Testis (tissue), 3 donors: ENCODE data around the gene STEAP3. TPM values are rescaled to one million over a fixed set of nuclear protein-coding genes. Genes with fewer than 3 reads are reported as not detected.
A peak's percentile ranks its signal among the peaks of the same experiment; 100 is the strongest.

Experiments
- DNase-seq: peaks from one replicate; pipeline ENCODE4 v3.0.0-alpha.2; 2019
- H3K27ac ChIP-seq, 2 donors: fragments of 200-600 bp; sonication (generic); one replicate each; pipeline ENCODE4 v1.5.1; 2019
- H3K27me3 ChIP-seq: fragments of 200-600 bp; sonication (generic); one replicate; pipeline ENCODE4 v1.5.1; 2019
- H3K36me3 ChIP-seq: fragments of 200-600 bp; sonication (generic); one replicate; pipeline ENCODE4 v1.5.1; 2017; ENCODE audit warnings: low read depth; ENCODE audit errors: missing control alignments
- H3K4me1 ChIP-seq: fragments of 200-600 bp; sonication (generic); one replicate; pipeline ENCODE4 v1.5.1; 2019
- H3K4me3 ChIP-seq, 2 donors: fragments of 200-600 bp; sonication (generic); one replicate each; pipeline ENCODE4 v1.5.1; 2017 to 2019
- H3K9me3 ChIP-seq: fragments of 200-600 bp; sonication (generic); one replicate; pipeline ENCODE4 v1.5.1; 2017
- POLR2A ChIP-seq: fragments of 450-650 bp; IDR thresholded peaks from one replicate; pipeline ENCODE4 v1.6.1; 2017; ENCODE audit warnings: antibody characterized with exemption, mild to moderate bottlenecking, moderate library complexity
- WGBS, 2 donors: methylation state at CpG; one replicate each; pipeline ENCODE4 v1.1.5; 2018; 5-methylcytosine and 5-hydroxymethylcytosine counted together
- intact Hi-C: fragments of 100-400 bp; cut with DNase I; formaldehyde crosslinking; loops from one replicate; pipeline ENCODE4 v1.15.1; 2023; ENCODE audit warnings: low total_unique reads
- polyA plus RNA-seq: library from polyadenylated mRNA; stranded (reverse); fragments of 350-450 nt; fragmentation: Illumina TruSeq; extraction: RNeasy Lipid Tissue Mini Kit (QIAGEN cat#74804); gene quantifications from one replicate; pipeline ENCODE4 v1.2.3, GENCODE V29; 2014; ENCODE audit warnings: low read depth, low replicate concordance; ENCODE audit not compliant: insufficient read depth
- total RNA-seq, 2 donors: library from RNA; depleted of rRNA; stranded (reverse); fragments of >200 nt; gene quantifications; one replicate each; pipeline ENCODE4 v1.2.3, GENCODE V29; 2016
- TF ChIP-seq, protein P1 (sequence below), 3 experiments: fragments of 450-650 bp in 2 of 3; fragments of 200-600 bp in 1 of 3; sonication (generic) in 1 of 3; IDR thresholded peaks; one replicate each; pipeline ENCODE4 v1.5.1; 2016 to 2019; ENCODE audit warnings: antibody characterized with exemption in 3 of 3, mild to moderate bottlenecking in 2 of 3, moderate library complexity in 1 of 3

The STEAP3 gene
- total and polyA plus RNA-seq, 3 donors from 2014 or later, result 5.1 to 11.9 (median 5.6) TPM

DNA sequence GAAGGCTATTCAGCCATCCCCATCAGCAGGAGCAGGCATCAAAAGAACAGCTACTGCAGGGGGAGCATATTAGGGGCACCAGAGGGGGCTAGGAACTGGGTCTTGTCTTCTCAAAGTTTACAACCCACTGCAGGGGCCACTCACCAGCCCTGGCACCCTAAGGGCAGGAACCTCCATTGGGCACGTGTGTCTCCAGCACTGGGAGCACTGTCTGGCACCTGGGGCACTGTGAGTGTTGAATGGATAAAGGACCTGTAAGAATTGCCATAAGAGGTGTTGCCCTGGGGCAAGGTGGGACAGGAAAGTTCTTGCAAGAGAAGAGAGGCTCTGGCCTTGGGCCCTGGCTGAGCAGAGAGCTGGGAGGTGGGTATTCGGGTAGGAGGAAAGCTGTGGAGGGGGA is 1.4 kb upstream of the STEAP3 start:
- Histone ChIP-seq H3K9me3 (no peaks in the 10 kb centered on the region), H3K4me1 (peaks cover 11% of the 10 kb centered on the region), H3K27ac (no peak overlapping the region), H3K36me3 (no peaks in the 10 kb centered on the region), H3K27me3 (no peaks in the 10 kb centered on the region), H3K4me3 (no peak overlapping the region)
- intact Hi-C loops, result no loop called here
- DNase-seq, result no peak
- TF ChIP-seq, protein P1, sequence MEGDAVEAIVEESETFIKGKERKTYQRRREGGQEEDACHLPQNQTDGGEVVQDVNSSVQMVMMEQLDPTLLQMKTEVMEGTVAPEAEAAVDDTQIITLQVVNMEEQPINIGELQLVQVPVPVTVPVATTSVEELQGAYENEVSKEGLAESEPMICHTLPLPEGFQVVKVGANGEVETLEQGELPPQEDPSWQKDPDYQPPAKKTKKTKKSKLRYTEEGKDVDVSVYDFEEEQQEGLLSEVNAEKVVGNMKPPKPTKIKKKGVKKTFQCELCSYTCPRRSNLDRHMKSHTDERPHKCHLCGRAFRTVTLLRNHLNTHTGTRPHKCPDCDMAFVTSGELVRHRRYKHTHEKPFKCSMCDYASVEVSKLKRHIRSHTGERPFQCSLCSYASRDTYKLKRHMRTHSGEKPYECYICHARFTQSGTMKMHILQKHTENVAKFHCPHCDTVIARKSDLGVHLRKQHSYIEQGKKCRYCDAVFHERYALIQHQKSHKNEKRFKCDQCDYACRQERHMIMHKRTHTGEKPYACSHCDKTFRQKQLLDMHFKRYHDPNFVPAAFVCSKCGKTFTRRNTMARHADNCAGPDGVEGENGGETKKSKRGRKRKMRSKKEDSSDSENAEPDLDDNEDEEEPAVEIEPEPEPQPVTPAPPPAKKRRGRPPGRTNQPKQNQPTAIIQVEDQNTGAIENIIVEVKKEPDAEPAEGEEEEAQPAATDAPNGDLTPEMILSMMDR (IDR thresholded peaks at IDR 0.05), result no peak
- TF ChIP-seq POLR2A, result no peak
- 58 to 61% methylated on average over 2 of the region's 2 CpGs for WGBS, 2 donors

DNA sequence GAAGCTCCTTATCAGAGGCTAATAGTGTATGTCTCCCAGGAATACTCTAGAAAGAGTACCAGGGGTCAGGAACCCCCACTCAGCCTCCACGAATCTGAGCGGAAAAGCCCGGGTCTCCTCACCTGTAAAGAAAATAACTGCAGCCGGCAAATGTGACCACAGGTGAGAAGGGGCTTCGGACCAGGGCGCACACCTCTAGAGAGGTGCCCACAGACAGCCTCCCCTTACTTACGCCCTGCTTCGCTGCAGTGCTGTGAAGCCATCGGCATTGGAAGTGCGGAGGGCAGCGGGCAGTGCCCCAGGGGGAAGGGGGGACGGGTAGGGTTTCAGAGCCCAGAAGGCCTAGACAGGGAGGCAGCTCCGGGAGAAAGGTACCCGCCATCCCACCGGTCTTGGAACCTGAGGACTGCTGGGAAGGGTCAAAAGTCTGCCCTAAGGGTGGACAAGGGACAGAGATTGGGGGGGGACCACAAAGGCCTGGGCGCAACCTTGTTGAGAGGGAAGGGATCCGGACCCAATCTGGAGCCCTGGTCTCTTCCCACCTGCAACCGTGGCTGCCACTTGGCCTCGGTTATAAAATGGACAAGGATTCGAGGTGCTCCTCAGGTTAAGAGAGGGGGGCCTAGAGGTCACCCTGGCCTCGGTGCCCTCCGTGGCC is 642 bp upstream of the STEAP3 start:
- intact Hi-C loops, result no loop called here

DNA sequence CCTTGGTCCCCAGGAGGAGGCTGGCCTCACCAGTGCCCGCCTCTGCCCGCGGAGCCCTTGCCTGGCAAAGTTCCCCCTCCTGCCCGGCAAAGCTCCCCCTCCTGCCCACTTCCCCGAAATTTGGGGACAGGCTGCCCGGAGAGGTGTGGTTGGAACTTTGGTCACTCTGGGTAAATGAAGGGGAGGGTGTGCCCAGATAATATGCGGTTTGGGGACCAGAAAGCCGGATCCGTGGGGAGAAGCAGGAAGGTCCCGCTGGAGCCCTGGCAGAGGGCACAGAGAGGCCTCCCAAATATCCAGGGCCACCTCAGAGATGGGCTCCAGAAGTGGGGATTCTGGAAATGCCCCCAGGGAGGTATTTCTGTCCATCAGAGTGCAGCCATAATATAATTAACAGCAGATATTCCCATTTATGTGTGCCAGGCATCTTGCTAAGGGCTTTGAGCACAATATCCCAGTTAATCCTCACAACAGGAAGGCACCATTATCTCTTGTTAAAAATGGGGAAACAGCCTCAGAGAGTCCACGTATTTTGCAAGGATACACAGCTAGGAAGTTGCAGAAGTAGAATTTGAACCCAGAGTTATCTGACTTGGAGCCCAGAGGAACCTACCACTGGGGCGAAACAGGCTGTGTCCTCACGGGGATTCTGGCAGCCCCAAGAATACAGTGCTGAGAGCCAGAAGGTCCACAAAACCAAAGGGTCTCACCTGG is 914 bp downstream of the STEAP3 start:
- Histone ChIP-seq H3K27ac (no peak overlapping the region), H3K36me3 (no peaks in the 10 kb centered on the region), H3K9me3 (no peaks in the 10 kb centered on the region), H3K4me1 (peaks cover 11% of the 10 kb centered on the region), H3K27me3 (no peaks in the 10 kb centered on the region), H3K4me3 (peak overlapping the region; percentile 58 to 77)
- no peak for DNase-seq
- WGBS, 2 donors, result 33 to 36% methylated on average over 7 to 13 of the region's 13 CpGs
- TF ChIP-seq, protein P1 (IDR thresholded peaks at IDR 0.05), result no peak
- TF ChIP-seq POLR2A, result no peak
- intact Hi-C loops, result no loop called here

More for the DNA sequence above, 642 bp upstream of the STEAP3 start:
- H3K4me3 ChIP-seq, result peak overlapping the region; percentile 58 to 77
- TF ChIP-seq, protein P1 (IDR thresholded peaks at IDR 0.05), result no peak
- TF ChIP-seq POLR2A, result no peak
- H3K36me3 ChIP-seq, result no peaks in the 10 kb centered on the region
- H3K27me3 ChIP-seq, result no peaks in the 10 kb centered on the region
- DNase-seq, result no peak
- WGBS, 2 donors, result 52 to 70% methylated on average over 20 to 22 of the region's 22 CpGs
- H3K9me3 ChIP-seq, result no peaks in the 10 kb centered on the region
- no peak overlapping the region for H3K27ac ChIP-seq
- H3K4me1 ChIP-seq, result peaks cover 11% of the 10 kb centered on the region

DNA sequence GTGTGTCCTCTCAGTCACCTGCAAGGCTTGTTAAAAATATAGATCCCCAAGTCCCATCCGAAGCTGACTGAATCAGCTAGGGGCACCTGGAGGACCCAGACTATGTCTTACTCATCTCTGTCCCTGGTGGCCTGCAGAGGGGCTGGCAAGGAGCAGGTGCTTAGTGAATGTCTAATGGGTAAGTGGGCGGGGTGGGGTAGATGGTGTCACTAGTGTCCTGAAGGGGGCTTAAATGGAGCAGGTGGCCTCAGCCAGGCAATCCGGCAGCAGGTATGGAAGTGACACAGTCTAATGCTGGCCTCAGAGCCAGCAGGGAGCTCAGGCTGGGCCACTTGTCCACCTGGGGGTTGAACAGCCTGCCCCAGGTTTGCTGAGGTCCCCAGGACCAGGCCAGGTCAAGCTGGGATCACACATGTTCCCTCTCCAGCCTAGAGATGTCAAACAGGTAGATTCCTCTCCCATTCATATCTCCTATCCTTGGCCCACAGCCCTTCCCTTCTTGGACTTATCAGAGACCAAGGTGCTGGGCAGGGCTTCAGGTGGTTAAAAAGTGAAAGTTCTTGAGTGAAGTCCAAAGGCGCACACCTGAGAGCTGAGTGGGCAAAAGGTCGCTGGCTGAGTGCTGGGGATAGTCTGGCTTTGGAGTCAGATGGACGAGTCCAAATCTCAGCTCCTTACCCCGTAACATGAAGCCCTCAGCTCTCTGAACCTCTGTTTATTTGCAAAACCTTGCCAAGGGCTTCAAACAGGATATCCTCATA is 1.7 kb downstream of the STEAP3 start:
- TF ChIP-seq, protein P1 (IDR thresholded peaks at IDR 0.05), result no peak
- no peak for TF ChIP-seq POLR2A
- WGBS, 2 donors, result 85 to 95% methylated on average over 5 to 7 of the region's 7 CpGs
- H3K4me3 ChIP-seq, result no peak overlapping the region
- peaks cover 11% of the 10 kb centered on the region for H3K4me1 ChIP-seq
- DNase-seq, result no peak
- H3K27ac ChIP-seq, result no peak overlapping the region
- H3K36me3 ChIP-seq, result no peaks in the 10 kb centered on the region
- no peaks in the 10 kb centered on the region for H3K27me3 ChIP-seq
- H3K9me3 ChIP-seq, result no peaks in the 10 kb centered on the region
- intact Hi-C loops, result no loop called here
